ENCODE results near the gene KLHL35. TPM values are rescaled to one million over a fixed set of nuclear protein-coding genes. Genes with fewer than 3 reads are reported as not detected.
A peak's percentile ranks its signal among the peaks of the same experiment; 100 is the strongest.

Gene KLHL35
- total RNA-seq, 4 donors from 2014 or later = 0.97 to 5.1 (median 2.1) TPM

DNA sequence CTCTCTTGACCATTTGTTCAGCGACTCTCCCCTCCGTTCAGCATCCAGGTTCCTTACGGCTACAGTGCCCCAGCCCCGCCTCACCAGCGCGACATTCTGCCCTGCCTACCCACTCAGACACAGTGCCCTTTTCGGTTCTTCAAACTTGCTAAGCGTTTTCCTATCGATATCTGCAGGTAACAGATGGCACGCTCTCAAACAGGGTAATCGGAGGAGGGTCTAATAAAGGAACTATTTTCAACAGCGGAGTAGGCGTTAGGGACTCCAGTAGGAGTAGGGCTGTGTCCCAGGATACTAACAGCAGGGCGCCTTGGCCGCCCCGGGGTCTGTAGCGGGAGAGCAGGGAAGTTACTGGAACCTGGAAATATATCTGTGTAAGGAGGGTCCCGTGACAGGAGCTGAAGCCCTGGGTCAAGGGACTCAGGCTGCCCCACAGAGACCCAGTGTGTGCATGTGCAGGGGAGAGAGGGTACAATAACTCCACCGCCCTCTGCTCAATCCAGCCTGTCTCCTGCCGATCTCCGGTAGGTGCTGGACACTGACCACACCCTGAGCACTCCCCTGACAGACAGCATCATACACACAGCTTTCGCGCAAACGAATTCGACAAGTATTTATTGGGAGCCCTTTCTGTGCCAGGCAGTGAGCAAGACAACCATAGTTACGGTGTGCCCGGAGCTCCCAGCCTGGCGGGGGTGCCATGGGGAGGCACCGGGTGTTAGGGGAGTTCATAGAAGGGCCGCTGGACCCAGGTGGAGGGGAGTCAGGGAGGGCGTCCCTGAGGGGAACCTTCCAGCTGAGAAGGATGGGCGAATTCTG, 2.1 kb downstream of the KLHL35 start:
- WGBS = 32% methylated on average over 25 of the region's 32 CpGs
- Histone ChIP-seq H3K36me3 (no peaks in the 10 kb centered on the region), H3K9me3 (no peaks in the 10 kb centered on the region), H3K4me1 (peaks cover 41% of the 10 kb centered on the region), H3K27me3 (peaks cover 36% of the 10 kb centered on the region), H3K4me3 (peak overlapping the region; percentile 46), H3K27ac (no peak overlapping the region)
- TF ChIP-seq POLR2A (IDR thresholded peaks at IDR 0.05) (no peak), POLR2AphosphoS5 (IDR thresholded peaks at IDR 0.05) (no peak), EP300 (IDR thresholded peaks at IDR 0.05) (no peak)
- TF ChIP-seq, protein P1, sequence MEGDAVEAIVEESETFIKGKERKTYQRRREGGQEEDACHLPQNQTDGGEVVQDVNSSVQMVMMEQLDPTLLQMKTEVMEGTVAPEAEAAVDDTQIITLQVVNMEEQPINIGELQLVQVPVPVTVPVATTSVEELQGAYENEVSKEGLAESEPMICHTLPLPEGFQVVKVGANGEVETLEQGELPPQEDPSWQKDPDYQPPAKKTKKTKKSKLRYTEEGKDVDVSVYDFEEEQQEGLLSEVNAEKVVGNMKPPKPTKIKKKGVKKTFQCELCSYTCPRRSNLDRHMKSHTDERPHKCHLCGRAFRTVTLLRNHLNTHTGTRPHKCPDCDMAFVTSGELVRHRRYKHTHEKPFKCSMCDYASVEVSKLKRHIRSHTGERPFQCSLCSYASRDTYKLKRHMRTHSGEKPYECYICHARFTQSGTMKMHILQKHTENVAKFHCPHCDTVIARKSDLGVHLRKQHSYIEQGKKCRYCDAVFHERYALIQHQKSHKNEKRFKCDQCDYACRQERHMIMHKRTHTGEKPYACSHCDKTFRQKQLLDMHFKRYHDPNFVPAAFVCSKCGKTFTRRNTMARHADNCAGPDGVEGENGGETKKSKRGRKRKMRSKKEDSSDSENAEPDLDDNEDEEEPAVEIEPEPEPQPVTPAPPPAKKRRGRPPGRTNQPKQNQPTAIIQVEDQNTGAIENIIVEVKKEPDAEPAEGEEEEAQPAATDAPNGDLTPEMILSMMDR (IDR thresholded peaks at IDR 0.05) = no peak
- DNase-seq (ENCODE audit: low spot score in 2 of 2) = no peak

DNA sequence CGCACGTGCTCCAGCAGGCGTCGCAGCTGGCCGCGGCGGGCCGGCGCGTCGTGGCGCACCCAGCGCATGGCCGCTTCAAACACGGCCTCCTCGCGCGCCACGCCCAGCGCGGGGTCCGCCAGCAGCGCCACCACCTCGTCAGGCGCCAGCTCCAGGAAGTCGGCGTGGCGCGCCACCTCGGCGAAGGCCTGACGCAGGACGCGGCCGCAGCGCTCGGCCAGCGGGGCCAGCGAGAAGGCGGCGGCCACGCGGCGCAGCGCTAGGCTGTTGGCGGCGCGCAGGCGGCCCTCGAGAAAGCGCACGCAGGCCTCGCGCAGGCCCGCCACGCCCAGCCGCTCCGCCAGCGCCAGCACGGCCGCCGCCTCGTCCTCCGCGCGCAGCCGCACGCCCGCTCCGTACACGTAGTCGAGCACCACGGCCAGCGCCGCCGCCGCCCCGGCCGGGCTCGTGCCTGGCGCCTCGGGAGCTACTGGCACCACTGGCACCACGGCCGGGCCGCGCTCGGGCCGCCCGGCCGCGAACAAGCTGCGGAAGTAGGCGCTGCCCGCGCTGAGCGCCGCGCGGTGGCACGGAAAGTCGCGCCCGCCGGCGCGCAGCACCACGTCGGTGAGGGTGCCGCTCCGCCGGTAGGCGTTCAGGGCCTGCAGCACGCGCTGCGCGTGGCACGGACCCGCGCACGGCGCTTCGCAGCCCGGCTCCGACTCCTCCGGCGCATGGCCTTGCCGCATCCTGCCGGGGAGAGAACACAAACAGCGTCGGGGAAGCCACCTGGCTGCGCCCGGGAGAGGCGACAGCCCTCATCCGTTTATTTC, 2.9 kb downstream of the KLHL35 start:
- H3K27me3 ChIP-seq = peaks cover 36% of the 10 kb centered on the region
- H3K27ac ChIP-seq = peak overlapping the region; percentile 16
- H3K4me3 ChIP-seq = peak overlapping the region; percentile 46
- H3K36me3 ChIP-seq = no peaks in the 10 kb centered on the region
- 6% methylated on average over 29 of the region's 134 CpGs for WGBS
- no peak for DNase-seq (ENCODE audit: low spot score in 2 of 2)
- peaks cover 41% of the 10 kb centered on the region for H3K4me1 ChIP-seq
- TF ChIP-seq POLR2A (IDR thresholded peaks at IDR 0.05) = no peak
- TF ChIP-seq EP300 (IDR thresholded peaks at IDR 0.05) = no peak
- TF ChIP-seq, protein P1 (IDR thresholded peaks at IDR 0.05) = no peak
- no peak for TF ChIP-seq POLR2AphosphoS5 (IDR thresholded peaks at IDR 0.05)
- no peaks in the 10 kb centered on the region for H3K9me3 ChIP-seq

DNA sequence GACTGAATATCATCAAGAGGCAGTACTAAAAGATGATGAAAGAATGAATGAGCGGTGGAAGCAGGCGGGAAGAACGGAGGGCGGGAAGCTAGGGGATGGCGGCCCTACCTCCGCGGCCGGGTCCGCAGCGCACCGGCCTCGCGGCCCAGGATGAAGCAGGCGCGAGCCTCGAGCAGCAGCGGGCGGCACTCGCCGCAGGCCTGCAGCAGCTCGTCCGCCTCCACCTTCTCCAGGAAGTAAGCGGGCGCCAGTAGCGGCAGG, 3.4 kb downstream of the KLHL35 start:
- Histone ChIP-seq H3K36me3 (no peaks in the 10 kb centered on the region), H3K27ac (peak overlapping the region; percentile 16), H3K9me3 (no peaks in the 10 kb centered on the region), H3K4me1 (peaks cover 41% of the 10 kb centered on the region), H3K27me3 (peaks cover 36% of the 10 kb centered on the region), H3K4me3 (peak overlapping the region; percentile 46)
- no peak for DNase-seq (ENCODE audit: low spot score in 2 of 2)
- WGBS = 29% methylated on average over 23 of the region's 25 CpGs
- TF ChIP-seq POLR2AphosphoS5 (IDR thresholded peaks at IDR 0.05) (peak in 1 of 3 donors; percentile 69), POLR2A (IDR thresholded peaks at IDR 0.05) (no peak)
- TF ChIP-seq, protein P1 (IDR thresholded peaks at IDR 0.05) = no peak

DNA sequence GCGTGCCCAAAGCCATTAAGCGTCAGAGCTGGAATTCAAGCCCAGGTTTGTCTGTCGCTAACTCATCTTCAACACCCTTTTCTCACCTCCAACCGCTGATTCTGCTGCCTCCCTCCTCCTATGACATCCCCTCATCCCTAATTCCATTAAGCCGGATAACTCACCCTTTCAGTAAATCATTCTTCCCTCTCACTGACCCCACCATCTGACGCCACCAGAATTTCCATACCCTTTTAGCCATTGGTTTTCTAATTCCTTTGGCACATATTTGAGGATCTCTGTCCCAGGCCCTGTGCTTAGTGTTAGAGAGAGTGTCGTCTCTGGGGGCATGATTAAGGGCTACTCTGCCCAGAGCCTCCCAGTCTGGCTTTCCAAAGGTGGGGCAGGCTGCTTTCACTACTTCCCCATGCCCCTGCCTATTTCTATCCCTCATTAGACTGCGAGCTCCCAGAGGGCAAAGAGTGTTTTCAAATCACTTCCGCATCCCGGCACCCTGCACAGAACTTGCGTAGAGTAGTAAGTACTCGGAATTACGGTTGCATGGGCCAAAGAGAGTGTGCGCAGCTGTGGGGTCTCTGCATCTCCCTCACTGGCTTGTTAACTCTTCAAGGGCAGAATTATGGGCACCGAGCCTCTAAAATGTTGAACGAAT, 3.9 kb downstream of the KLHL35 start:
- TF ChIP-seq POLR2AphosphoS5 (IDR thresholded peaks at IDR 0.05) = no peak
- TF ChIP-seq POLR2A (IDR thresholded peaks at IDR 0.05) = no peak
- Histone ChIP-seq H3K9me3 (no peaks in the 10 kb centered on the region), H3K27ac (no peak overlapping the region), H3K36me3 (no peaks in the 10 kb centered on the region), H3K4me3 (peak overlapping the region; percentile 46), H3K27me3 (peaks cover 36% of the 10 kb centered on the region), H3K4me1 (peaks cover 41% of the 10 kb centered on the region)
- 83% methylated on average over 16 of the region's 16 CpGs for WGBS
- no peak for DNase-seq (ENCODE audit: low spot score in 2 of 2)

DNA sequence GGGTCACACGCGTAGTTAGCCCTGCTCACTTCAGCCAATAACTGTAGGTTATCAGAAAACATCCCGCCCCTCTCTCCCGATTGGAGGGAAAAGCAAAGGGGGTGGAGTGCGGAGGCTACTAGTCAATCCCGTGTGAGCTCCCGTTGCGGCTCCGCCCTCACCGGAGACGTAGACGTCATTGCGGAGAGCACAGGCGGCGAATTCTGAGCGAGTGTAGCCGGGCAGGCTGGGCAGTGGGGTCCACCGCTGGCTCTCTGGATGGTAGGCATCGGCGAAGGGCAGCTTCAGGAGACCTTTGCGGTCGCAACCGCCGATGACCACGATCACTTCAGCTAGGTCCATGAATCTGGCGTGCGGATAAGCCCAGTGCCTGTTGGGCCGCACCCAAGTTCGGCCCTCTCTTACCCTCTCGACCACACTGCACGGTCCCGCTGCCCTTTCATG, 4.7 kb downstream of the KLHL35 start:
- Histone ChIP-seq H3K4me1 (peaks cover 41% of the 10 kb centered on the region), H3K27ac (no peak overlapping the region), H3K27me3 (peaks cover 36% of the 10 kb centered on the region), H3K4me3 (peak overlapping the region; percentile 41), H3K9me3 (no peaks in the 10 kb centered on the region), H3K36me3 (peaks cover 5% of the 10 kb centered on the region)
- TF ChIP-seq POLR2AphosphoS5 (IDR thresholded peaks at IDR 0.05) = peak in 1 of 3 donors; percentile 60
- TF ChIP-seq, protein P1 (IDR thresholded peaks at IDR 0.05) = no peak
- peak; percentile 91 to 96 for DNase-seq (ENCODE audit: low spot score in 2 of 2)
- WGBS = 52% methylated on average over 31 of the region's 32 CpGs
